Mucosa of descending colon (tissue), 3 donors: ENCODE data around the gene INO80C. TPM values are rescaled to one million over a fixed set of nuclear protein-coding genes. Genes with fewer than 3 reads are reported as not detected.

Source experiments
- ATAC-seq: fragments of 200-7000 bp; cut with Tn5 transposase; one replicate; pipeline ENCODE4 v1.9.1; 2020; ENCODE audit warnings: mild to moderate bottlenecking, moderate library complexity
- DNase-seq, 3 donors: peaks; one replicate each; pipeline ENCODE4 v3.0.0-alpha.2; 2020
- H3K36me3 ChIP-seq: fragments of 200-600 bp; one replicate; pipeline ENCODE4 v1.8.0; 2021; ENCODE audit warnings: low read depth, mild to moderate bottlenecking
- H3K4me1 ChIP-seq: fragments of 200-600 bp; one replicate; pipeline ENCODE4 v1.8.0; 2021; ENCODE audit warnings: low read depth, mild to moderate bottlenecking
- H3K4me3 ChIP-seq: fragments of 200-600 bp; one replicate; pipeline ENCODE4 v1.8.0; 2021; ENCODE audit warnings: mild to moderate bottlenecking
- H3K9me3 ChIP-seq: fragments of 200-600 bp; one replicate; pipeline ENCODE4 v1.8.0; 2021; ENCODE audit warnings: mild to moderate bottlenecking
- intact Hi-C, 2 donors: fragments of 100-400 bp; cut with DNase I in 1 of 2; cut with micrococcal nuclease in 1 of 2; formaldehyde crosslinking; loops; one replicate each; pipeline versions ENCODE4 v1.11.0 to v1.11.1; 2022; cut with DNase I, micrococcal nuclease
- total RNA-seq, 3 donors: library from RNA; stranded (reverse); fragmentation: NEBNext Ultra II Directional in 2 of 3; extraction: Animal tissue kit (Norgen Biotek cat#: 25700) in 2 of 3; gene quantifications; one replicate each; pipeline versions ENCODE4 v1.2.1 to v1.2.4, GENCODE V29; 2021 to 2023
- TF ChIP-seq, protein P1 (sequence below): fragments of 200-600 bp; IDR thresholded peaks from one replicate; pipeline ENCODE4 v1.8.0; 2022; ENCODE audit warnings: antibody characterized with exemption, mild to moderate bottlenecking
- donor health status: DM: no; HTN: no; CAD: no; lungs with moderate emphysema.
- donor health status: DM: no; HTN: no; CAD: no.
- donor health status: DM: no; HTN: yes; CAD: no.

Gene INO80C
- total RNA-seq, 3 donors from 2014 or later, result 28.0 to 46.7 (median 32.2) TPM

DNA sequence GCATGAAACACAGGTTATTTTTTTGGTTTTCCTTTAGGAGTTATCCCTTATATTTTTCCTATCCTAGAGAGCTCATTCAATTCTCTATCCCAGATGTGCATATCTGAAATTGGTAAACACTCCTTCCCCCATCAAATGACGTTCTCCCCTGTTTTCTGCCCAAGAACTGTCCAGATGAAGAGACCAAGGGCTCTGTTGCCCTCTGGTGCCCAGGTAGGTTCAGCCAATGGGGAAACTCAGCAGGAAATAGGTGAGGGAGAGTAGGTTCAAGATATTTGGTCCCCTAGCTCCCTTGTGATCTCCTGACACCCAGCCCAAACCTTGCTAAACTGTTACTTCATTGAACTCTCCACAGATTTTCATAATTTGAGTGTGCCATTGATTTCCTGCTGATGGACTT is 14.1 kb upstream of the INO80C start:
- no peaks in the 10 kb centered on the region for H3K36me3 ChIP-seq
- TF ChIP-seq, protein P1, sequence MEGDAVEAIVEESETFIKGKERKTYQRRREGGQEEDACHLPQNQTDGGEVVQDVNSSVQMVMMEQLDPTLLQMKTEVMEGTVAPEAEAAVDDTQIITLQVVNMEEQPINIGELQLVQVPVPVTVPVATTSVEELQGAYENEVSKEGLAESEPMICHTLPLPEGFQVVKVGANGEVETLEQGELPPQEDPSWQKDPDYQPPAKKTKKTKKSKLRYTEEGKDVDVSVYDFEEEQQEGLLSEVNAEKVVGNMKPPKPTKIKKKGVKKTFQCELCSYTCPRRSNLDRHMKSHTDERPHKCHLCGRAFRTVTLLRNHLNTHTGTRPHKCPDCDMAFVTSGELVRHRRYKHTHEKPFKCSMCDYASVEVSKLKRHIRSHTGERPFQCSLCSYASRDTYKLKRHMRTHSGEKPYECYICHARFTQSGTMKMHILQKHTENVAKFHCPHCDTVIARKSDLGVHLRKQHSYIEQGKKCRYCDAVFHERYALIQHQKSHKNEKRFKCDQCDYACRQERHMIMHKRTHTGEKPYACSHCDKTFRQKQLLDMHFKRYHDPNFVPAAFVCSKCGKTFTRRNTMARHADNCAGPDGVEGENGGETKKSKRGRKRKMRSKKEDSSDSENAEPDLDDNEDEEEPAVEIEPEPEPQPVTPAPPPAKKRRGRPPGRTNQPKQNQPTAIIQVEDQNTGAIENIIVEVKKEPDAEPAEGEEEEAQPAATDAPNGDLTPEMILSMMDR, result no peak
- H3K9me3 ChIP-seq, result no peaks in the 10 kb centered on the region
- H3K4me3 ChIP-seq, result no peak overlapping the region
- DNase-seq, result no peak
- no peaks in the 10 kb centered on the region for H3K4me1 ChIP-seq
- intact Hi-C loops, result no loop called here
- no peak for ATAC-seq

DNA sequence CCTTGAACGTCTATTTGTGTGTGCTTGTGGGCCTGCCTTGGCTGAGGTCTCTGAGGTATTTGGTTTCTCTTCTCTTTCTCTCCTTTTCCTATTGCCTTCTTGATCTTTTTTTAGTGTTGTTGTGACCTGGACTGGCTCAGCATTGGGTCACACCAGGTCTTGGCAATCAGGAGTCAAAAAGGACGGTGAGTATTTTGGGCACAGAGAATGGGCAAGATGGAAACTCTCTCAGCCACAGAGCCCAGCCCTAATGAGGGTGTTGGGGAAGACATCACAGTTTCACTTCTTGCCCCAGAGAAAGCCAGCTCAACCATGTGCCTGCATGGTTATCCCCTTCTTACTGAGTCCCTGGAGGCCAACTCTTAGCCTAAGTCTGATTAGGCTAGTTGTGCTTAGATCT is 13.7 kb upstream of the INO80C start:
- DNase-seq (no peak), ATAC-seq (no peak)
- Histone ChIP-seq H3K36me3 (no peaks in the 10 kb centered on the region), H3K4me3 (no peak overlapping the region), H3K4me1 (no peaks in the 10 kb centered on the region), H3K9me3 (no peaks in the 10 kb centered on the region)
- TF ChIP-seq, protein P1, result no peak
- intact Hi-C loops, result no loop called here

DNA sequence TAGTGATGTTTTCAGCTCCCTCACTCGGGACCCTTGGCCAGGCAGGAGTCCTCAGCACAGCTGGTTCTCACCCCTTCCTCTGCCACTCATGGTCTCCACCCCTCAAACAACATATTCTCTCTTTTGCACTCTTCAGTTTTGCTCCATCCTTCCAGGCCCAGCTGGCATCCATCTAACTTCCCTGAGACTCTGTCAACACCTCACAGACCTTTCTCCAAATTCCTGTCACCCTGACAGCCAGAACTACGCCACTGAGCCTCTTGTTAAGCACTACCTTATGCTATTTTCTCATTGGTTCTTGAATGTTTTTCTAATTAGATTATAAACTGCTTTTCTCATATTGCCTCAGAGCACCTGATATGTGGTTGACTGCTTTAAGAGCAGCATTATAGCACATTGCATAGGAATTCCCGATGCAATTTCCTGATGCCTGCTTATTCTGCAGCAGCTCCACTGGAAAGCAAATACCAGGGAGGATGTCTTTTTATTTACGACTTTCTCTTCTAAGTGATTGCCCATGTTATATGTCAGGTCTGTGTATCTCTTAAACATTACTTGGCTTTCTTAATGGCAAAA is 12.4 kb upstream of the INO80C start:
- TF ChIP-seq, protein P1, result no peak
- Histone ChIP-seq H3K9me3 (no peaks in the 10 kb centered on the region), H3K36me3 (no peaks in the 10 kb centered on the region), H3K4me3 (no peak overlapping the region), H3K4me1 (no peaks in the 10 kb centered on the region)
- intact Hi-C loops, result no loop called here
- ATAC-seq (no peak), DNase-seq (no peak)

DNA sequence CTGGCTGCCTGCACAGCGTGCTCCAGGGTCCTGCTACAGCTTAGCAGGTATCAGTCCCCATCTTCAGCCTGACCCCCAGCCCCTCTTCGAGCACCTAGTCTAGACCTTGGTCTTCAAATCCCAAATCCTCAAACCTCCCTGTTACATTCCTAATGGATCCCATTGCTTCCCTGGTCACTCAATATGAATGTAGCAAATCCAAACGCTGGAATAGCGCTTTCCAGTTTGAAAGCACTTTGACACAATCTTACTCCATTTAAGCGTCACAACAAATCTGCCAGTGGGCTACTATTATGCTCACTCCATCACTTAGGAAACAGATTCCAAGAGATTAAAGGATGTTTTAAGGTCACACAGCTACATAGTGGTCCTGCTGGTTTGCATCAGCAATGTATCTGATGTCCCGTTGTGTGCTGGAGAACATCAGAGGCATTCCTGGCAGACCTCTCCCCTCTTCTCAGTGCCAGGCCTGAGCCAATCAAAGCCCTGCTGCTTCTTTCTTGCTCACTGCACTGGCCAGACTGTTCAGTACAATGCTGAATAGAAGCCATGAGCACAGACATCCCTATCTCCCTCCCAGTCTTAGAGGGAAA is 11.1 kb upstream of the INO80C start:
- H3K36me3 ChIP-seq, result no peaks in the 10 kb centered on the region
- no peak overlapping the region for H3K4me3 ChIP-seq
- DNase-seq (no peak), ATAC-seq (no peak)
- intact Hi-C loops, result no loop called here
- no peaks in the 10 kb centered on the region for H3K4me1 ChIP-seq
- no peaks in the 10 kb centered on the region for H3K9me3 ChIP-seq
- TF ChIP-seq, protein P1, result no peak

DNA sequence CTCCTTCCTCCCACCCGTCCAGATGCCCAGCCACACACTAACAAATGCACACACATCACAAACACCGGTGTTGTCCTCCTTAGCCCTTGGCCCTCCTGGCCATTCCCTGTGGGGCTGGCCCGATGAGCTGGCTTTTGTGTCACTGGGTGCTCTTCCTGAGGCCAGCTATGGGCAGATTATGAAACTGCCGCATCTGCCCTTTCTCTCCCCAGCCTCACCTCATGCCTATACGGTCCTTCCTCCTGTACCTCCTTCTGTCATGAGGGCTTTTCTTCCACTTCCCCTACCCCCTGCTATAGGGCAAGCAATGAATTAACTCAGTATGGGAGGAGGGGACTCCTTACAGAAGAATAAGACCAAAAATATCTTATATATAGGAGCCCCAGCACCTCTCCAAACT is 10.3 kb upstream of the INO80C start:
- intact Hi-C loops, result no loop called here
- Histone ChIP-seq H3K9me3 (no peaks in the 10 kb centered on the region), H3K4me1 (no peaks in the 10 kb centered on the region), H3K36me3 (no peaks in the 10 kb centered on the region), H3K4me3 (no peak overlapping the region)
- ATAC-seq, result no peak
- DNase-seq, result no peak
- TF ChIP-seq, protein P1, result no peak
